Kidney (tissue), 14 donors: ENCODE data around the gene ITLN2. TPM values are rescaled to one million over a fixed set of nuclear protein-coding genes. Genes with fewer than 3 reads are reported as not detected.
"Not testable (repeated sequence)": the region's sequence is repeated elsewhere in the genome, so short reads cannot be mapped to it uniquely, and the experiment has no call there.

ENCODE experiments used
- DNase-seq, 5 donors: peaks; one replicate each; pipeline ENCODE4 v3.0.0-alpha.2; 2013 to 2020
- FAIRE-seq: peaks from 2 replicates; lab custom pipeline; 2012; peaks lifted over from hg19 to GRCh38; lab: Jason Lieb, UNC
- H3K27ac ChIP-seq, 2 donors: one replicate each; pipeline ENCODE4 v1.7.0; 2013; ENCODE audit warnings: low read depth in 2 of 2, low read length in 2 of 2, inconsistent platforms in 1 of 2
- H3K27me3 ChIP-seq: one replicate; pipeline ENCODE4 v1.7.1; 2013; ENCODE audit warnings: low read length, inconsistent platforms; ENCODE audit not compliant: control insufficient read depth, insufficient read depth
- H3K36me3 ChIP-seq, 3 donors: one replicate each; pipeline versions ENCODE4 v1.7.0 to v1.7.1; 2013; ENCODE audit warnings: low read length in 3 of 3, control low read depth in 1 of 3, inconsistent platforms in 1 of 3; ENCODE audit not compliant: insufficient read depth in 3 of 3, control insufficient read depth in 2 of 3
- H3K4me1 ChIP-seq, 3 donors: one replicate each; pipeline versions ENCODE4 v1.7.0 to v1.7.1; 2013; ENCODE audit warnings: low read length in 3 of 3, inconsistent platforms in 1 of 3, low read depth in 1 of 3; ENCODE audit not compliant: control insufficient read depth in 2 of 3, insufficient read depth in 2 of 3
- H3K4me3 ChIP-seq, 3 donors: one replicate each; pipeline versions ENCODE4 v1.7.0 to v1.8.1; 2013; ENCODE audit warnings: low read length in 3 of 3, control low read depth in 1 of 3, inconsistent platforms in 1 of 3
- H3K9ac ChIP-seq, 3 donors: one replicate each; pipeline versions ENCODE4 v1.7.0 to v1.7.1; 2013; ENCODE audit warnings: low read length in 3 of 3, control low read depth in 1 of 3, inconsistent platforms in 1 of 3
- H3K9me3 ChIP-seq, 3 donors: one replicate each; pipeline versions ENCODE4 v1.7.0 to v1.7.1; 2013; ENCODE audit warnings: low read length in 3 of 3, control low read depth in 1 of 3, inconsistent platforms in 1 of 3; ENCODE audit not compliant: control insufficient read depth in 2 of 3, insufficient read depth in 1 of 3
- CTCF ChIP-seq: IDR thresholded peaks from 3 replicates; pipeline ENCODE4 v1.5.1; 2012; ENCODE audit warnings: mild to moderate bottlenecking, moderate library complexity, borderline replicate concordance; ENCODE audit not compliant: insufficient read depth; ENCODE audit errors: extremely low read depth
- intact Hi-C: fragments of 100-400 bp; cut with DNase I; formaldehyde crosslinking; loops from one replicate; pipeline ENCODE4 v1.11.1; 2022
- polyA plus RNA-seq: library from polyadenylated mRNA; stranded (reverse); fragments of 350-450 nt; fragmentation: Illumina TruSeq; extraction: RNeasy Lipid Tissue Mini Kit (QIAGEN cat#74804); gene quantifications from one replicate; pipeline ENCODE4 v1.2.3, GENCODE V29; 2014; ENCODE audit warnings: low read depth, low replicate concordance; ENCODE audit not compliant: insufficient read depth
- total RNA-seq: library from RNA; stranded (reverse); fragmentation: NEBNext Ultra II Directional; extraction: Animal tissue kit (Norgen Biotek cat#: 25700); gene quantifications from one replicate; pipeline ENCODE4 v1.2.1, GENCODE V29; 2021
- donor health status: control.
- donor health status: control.
- donor health status: control.
- donor health status: control.
- donor health status: control.
- donor health status: DM: yes; HTN: yes; CAD: no.
- donor health status: Normal renal cell carcinoma (clear cell type).

The ITLN2 gene
- total and polyA plus RNA-seq, 2 donors from 2014 or later = 0.88 TPM; not detected in 1

- Histone ChIP-seq H3K4me1 (peaks cover 0 to 6% (median 4%) of the 10 kb centered on the region in 3 donors), H3K9me3 (no peaks in the 10 kb centered on the region), H3K4me3 (no peak overlapping the region), H3K9ac (no peak overlapping the region), H3K27me3 (no peaks in the 10 kb centered on the region), H3K27ac (no peak overlapping the region), H3K36me3 (peaks cover 0 to 6% (median 1%) of the 10 kb centered on the region in 3 donors)
- peak in 1 of 5 donors; percentile 50 for DNase-seq
- intact Hi-C loops = no loop called here
- TF ChIP-seq CTCF = no peak
- no peak for FAIRE-seq
Measured at GRCh38 chr1:160993544-160994193, 39.1 kb upstream of the ITLN2 start.

- H3K4me1 ChIP-seq, FAIRE-seq, H3K4me3 ChIP-seq, H3K9me3 ChIP-seq, DNase-seq, H3K27ac ChIP-seq, intact Hi-C loops, H3K27me3 ChIP-seq, H3K9ac ChIP-seq, H3K36me3 ChIP-seq: not testable (repeated sequence)
Measured at GRCh38 chr1:160992036-160992435, 37.4 kb upstream of the ITLN2 start.

- H3K36me3 ChIP-seq = no peaks in the 10 kb centered on the region
- H3K9me3 ChIP-seq = no peaks in the 10 kb centered on the region
- DNase-seq = peak in 2 of 5 donors; percentile 28 to 40
- H3K9ac ChIP-seq = no peak overlapping the region
- H3K4me3 ChIP-seq = no peak overlapping the region
- no peaks in the 10 kb centered on the region for H3K27me3 ChIP-seq
- H3K27ac ChIP-seq = no peak overlapping the region
- FAIRE-seq = no peak
- intact Hi-C loops = no loop called here
- peaks cover 0 to 2% (median 0%) of the 10 kb centered on the region in 3 donors for H3K4me1 ChIP-seq
- no peak for TF ChIP-seq CTCF
Measured at GRCh38 chr1:160987359-160988050, 32.9 kb upstream of the ITLN2 start.

GRCh38 chr1:160985723-160986122 is 31.1 kb upstream of the ITLN2 start:
- TF ChIP-seq CTCF = no peak
- no peak for FAIRE-seq
- no peak overlapping the region for H3K27ac ChIP-seq
- H3K4me3 ChIP-seq = no peak overlapping the region
- peaks cover 6% of the 10 kb centered on the region for H3K27me3 ChIP-seq
- DNase-seq = no peak
- H3K4me1 ChIP-seq = peaks cover 0 to 2% (median 0%) of the 10 kb centered on the region in 3 donors
- intact Hi-C loops = no loop called here
- H3K9ac ChIP-seq = no peak overlapping the region
- no peaks in the 10 kb centered on the region for H3K36me3 ChIP-seq
- no peaks in the 10 kb centered on the region for H3K9me3 ChIP-seq
